Spleen (tissue), 7 donors: ENCODE measurements around the gene RAB35.

ENCODE experiments used
- POLR2A ChIP-seq, 3 donors: fragments of 450-650 bp; IDR thresholded peaks; one replicate each; pipeline ENCODE4 v1.5.1; 2017; ENCODE audit warnings: antibody characterized with exemption in 3 of 3, mild to moderate bottlenecking in 1 of 3
- POLR2AphosphoS5 ChIP-seq, 3 donors: sonication (generic); formaldehyde crosslinking; IDR thresholded peaks; one replicate each; pipeline ENCODE4 v1.5.1; 2017; ENCODE audit warnings: antibody characterized with exemption in 3 of 3
- TF ChIP-seq, protein P1 (sequence below), 11 experiments: fragments of 200-600 bp in 7 of 11; fragments of 450-650 bp in 4 of 11; sonication (generic) in 4 of 11; IDR thresholded peaks in 8 of 11; conservative IDR thresholded peaks in 3 of 11; 1 replicate in 7 of 11; 2 replicates in 4 of 11; pipeline versions ENCODE4 v1.4.0 to v1.8.0; 2016 to 2021; ENCODE audit warnings: antibody characterized with exemption in 11 of 11, inconsistent platforms in 4 of 11, mild to moderate bottlenecking in 1 of 11
- donor health status: DM: no; HTN: no; CAD: no; lungs with moderate emphysema.
- donor health status: DM: no; HTN: no; CAD: no.
- donor health status: DM: no; HTN: no; CAD: no.

DNA sequence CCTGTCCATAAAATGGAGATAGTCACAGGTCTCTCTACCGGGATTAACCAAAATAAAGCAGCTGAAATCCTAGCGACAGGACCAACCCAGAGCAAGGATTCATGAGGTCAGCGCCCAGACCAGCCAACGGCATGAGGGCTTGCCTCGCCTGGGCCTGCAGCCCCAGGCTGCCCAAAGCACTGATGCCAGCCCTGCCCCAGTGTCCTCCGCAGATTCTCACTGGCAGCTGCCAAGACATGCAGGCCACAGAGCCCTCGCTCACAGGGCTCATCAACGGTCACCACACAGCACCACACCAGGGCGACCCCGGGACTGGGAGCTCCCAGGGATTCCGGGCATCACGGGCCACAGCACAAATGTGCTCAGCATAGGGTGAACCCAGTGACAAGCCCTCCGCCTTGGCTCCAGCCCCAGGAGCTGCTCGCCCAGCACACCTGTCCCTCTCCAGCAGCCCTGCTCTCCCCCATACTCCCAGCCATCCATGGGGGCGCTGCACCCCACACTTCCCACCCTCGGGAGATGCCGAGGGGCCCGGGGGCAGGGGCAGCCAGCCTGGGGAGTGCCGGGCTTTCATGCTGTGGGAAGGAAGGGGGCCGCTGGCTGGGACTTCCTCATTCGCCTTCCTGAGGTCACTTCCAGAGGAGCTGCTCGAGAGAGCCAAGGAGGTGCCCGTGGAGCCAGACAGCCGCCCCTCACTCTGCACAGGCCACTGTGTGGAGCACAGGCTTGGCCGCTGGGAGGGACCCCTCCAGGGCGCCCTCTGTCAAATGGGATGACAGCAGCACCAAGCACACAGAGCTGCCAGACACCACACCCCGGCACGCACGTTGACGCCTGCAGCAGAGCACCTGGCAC, 14.1 kb downstream of the RAB35 start:
- TF ChIP-seq POLR2A (IDR thresholded peaks at IDR 0.05) (no peak), POLR2AphosphoS5 (IDR thresholded peaks at IDR 0.05) (peak in 1 of 3 donors; percentile 44)
- TF ChIP-seq, protein P1, sequence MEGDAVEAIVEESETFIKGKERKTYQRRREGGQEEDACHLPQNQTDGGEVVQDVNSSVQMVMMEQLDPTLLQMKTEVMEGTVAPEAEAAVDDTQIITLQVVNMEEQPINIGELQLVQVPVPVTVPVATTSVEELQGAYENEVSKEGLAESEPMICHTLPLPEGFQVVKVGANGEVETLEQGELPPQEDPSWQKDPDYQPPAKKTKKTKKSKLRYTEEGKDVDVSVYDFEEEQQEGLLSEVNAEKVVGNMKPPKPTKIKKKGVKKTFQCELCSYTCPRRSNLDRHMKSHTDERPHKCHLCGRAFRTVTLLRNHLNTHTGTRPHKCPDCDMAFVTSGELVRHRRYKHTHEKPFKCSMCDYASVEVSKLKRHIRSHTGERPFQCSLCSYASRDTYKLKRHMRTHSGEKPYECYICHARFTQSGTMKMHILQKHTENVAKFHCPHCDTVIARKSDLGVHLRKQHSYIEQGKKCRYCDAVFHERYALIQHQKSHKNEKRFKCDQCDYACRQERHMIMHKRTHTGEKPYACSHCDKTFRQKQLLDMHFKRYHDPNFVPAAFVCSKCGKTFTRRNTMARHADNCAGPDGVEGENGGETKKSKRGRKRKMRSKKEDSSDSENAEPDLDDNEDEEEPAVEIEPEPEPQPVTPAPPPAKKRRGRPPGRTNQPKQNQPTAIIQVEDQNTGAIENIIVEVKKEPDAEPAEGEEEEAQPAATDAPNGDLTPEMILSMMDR (IDR thresholded peaks at IDR 0.05 in 8 of 11, conservative IDR thresholded peaks at IDR 0.05 in 3 of 11) = no peak
